T47D (cell line): Measurements from ENCODE around the gene DISC1.

Source experiments
- DNase-seq, 2 experiments: peaks; one replicate each; pipeline versions ENCODE4 v3.0.0 to v3.0.0-alpha.2; 2011 to 2012; ENCODE audit warnings: low read depth in 1 of 2, low spot score in 1 of 2
- JUND ChIP-seq: IDR thresholded peaks from 2 replicates; pipeline ENCODE4 v1.6.1; 2012; ENCODE audit warnings: low read depth
- in situ Hi-C: cut with HindIII; loops from 2 replicates; pipeline ENCODE4 v1.10.0; 2016; ENCODE audit warnings: low sequenced_read_pairs, low pct_unique_long_range_greater_than_20kb

The DISC1 gene

GRCh38 chr1:231729544-231729943 is 103.0 kb downstream of the DISC1 start:
- no peak for DNase-seq
- in situ Hi-C loops = no loop called here
- no peak for TF ChIP-seq JUND

- no peak for TF ChIP-seq JUND
- no peak for DNase-seq
- in situ Hi-C loops = no loop called here
These were observed 104.7 kb downstream of the DISC1 start for GRCh38 chr1:231731268-231731667.

GRCh38 chr1:231733063-231733462 is 106.5 kb downstream of the DISC1 start:
- DNase-seq = no peak
- in situ Hi-C loops = no loop called here
- TF ChIP-seq JUND = no peak

- DNase-seq = no peak
- in situ Hi-C loops = no loop called here
- no peak for TF ChIP-seq JUND
These were observed 107.1 kb downstream of the DISC1 start for GRCh38 chr1:231733672-231734071.

- TF ChIP-seq JUND = no peak
- DNase-seq = peak in 1 of 2 experiments; percentile 8
- in situ Hi-C loops = no loop called here
These were observed 107.8 kb downstream of the DISC1 start for GRCh38 chr1:231734417-231734816.

GRCh38 chr1:231735411-231735810 is 108.8 kb downstream of the DISC1 start:
- in situ Hi-C loops = no loop called here
- no peak for DNase-seq
- no peak for TF ChIP-seq JUND

- no peak for DNase-seq
- TF ChIP-seq JUND = no peak
- in situ Hi-C loops = no loop called here
These were observed 109.4 kb downstream of the DISC1 start for GRCh38 chr1:231735941-231736340.

- in situ Hi-C loops = no loop called here
- DNase-seq = no peak
- TF ChIP-seq JUND = no peak
These were observed 109.9 kb downstream of the DISC1 start for GRCh38 chr1:231736464-231736863.

- TF ChIP-seq JUND = no peak
- DNase-seq = no peak
- in situ Hi-C loops = no loop called here
These were observed 112.0 kb downstream of the DISC1 start for GRCh38 chr1:231738554-231738953.

- TF ChIP-seq JUND = no peak
- in situ Hi-C loops = no loop called here
These were observed 117.4 kb downstream of the DISC1 start for GRCh38 chr1:231743966-231744365.

GRCh38 chr1:231748760-231749415 is 122.3 kb downstream of the DISC1 start:
- in situ Hi-C loops = no loop called here
- DNase-seq = peak in 1 of 2 experiments; percentile 7
- no peak for TF ChIP-seq JUND

More at GRCh38 chr1:231743966-231744365, 117.4 kb downstream of the DISC1 start:
- no peak for DNase-seq

- TF ChIP-seq JUND = no peak
- DNase-seq = no peak
- in situ Hi-C loops = no loop called here
These were observed 123.7 kb downstream of the DISC1 start for GRCh38 chr1:231750296-231750695.

GRCh38 chr1:231750818-231751362 is 124.3 kb downstream of the DISC1 start:
- DNase-seq = no peak
- in situ Hi-C loops = no loop called here
- TF ChIP-seq JUND = no peak

GRCh38 chr1:231751415-231751814 is 124.8 kb downstream of the DISC1 start:
- in situ Hi-C loops = no loop called here

More at GRCh38 chr1:231751415-231751814, 124.8 kb downstream of the DISC1 start:
- no peak for TF ChIP-seq JUND
- DNase-seq = no peak
